Stimulated activated CD4-positive, alpha-beta T cell treated with anti-CD3 and anti-CD28 coated beads, TNF-alpha, amount 100 ng/mL, for 1 hour (primary cell): ENCODE measurements around the gene PCYT1B.

Experiments used
- DNase-seq, 3 donors: peaks; one replicate each; pipeline ENCODE4 v3.0.0-alpha.2; 2020; ENCODE audit warnings: low read depth in 3 of 3, low spot score in 1 of 3

PCYT1B gene

GRCh38 chrX:24528605-24529004, 118.5 kb downstream of the PCYT1B start:
- DNase-seq: no peak

- no peak for DNase-seq
These were observed 120.5 kb downstream of the PCYT1B start for GRCh38 chrX:24526616-24527015.

DNA sequence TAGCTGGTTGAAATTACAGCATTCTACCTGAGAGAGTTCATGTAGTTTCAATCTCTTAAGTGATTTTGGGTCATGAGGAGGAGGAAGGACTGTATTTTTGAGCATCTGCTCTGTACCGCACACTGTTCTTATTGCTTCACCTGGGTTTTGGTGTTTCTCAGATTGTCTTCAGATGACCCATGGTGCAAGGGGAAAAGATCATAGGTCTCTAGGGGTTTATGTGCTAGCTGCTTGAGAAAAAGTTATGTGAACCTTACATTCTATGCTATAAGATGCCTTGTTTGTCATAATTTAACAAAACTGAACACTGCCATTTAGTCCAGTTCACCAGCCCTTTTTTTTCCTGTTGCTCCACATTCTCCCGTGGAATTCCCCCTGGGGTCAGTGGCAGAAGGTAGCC, 121.7 kb downstream of the PCYT1B start:
- no peak for DNase-seq

DNA sequence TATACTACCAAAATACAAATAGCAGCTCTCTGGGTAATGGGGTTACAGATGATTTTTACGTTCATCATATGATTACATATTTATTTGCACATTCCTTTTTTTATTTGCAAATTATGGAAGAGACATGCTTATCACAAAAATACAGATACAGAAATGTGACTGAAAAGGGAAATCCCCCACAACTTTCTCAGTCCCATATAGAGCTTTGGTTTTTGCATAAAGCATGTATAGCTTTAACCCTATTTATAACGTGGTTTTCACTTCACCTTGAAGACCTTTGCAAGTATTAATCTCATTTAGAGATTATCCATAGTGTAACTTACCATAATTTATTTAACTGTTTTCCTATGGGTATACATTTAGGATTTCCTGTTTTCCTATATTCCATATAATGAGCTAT, 126.7 kb downstream of the PCYT1B start:
- DNase-seq: no peak

- DNase-seq: no peak
These were observed 131.7 kb downstream of the PCYT1B start for GRCh38 chrX:24515447-24515846.

DNA sequence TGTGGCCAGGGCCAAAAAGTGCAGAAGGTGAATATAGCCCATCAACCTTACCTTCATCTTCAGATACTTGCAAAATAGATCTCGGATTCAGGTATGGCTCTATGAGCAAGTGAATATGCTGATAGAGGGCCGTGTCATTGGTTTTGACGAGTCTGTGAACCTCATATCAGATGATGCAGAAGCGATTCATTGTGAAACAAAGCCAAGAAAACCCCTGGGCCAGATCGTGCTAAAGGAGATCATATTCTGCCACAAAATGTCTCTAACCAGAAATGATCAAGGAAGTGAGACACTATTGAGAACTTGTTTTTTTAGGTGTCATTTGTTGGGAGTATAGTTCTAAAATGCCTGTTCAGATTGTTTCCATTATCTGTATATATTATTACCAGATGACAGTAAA, 133.7 kb downstream of the PCYT1B start:
- DNase-seq: no peak

GRCh38 chrX:24508375-24508774, 138.8 kb downstream of the PCYT1B start:
- no peak for DNase-seq
